Left renal cortex interstitium (tissue), 4 donors: Measurements from ENCODE around the gene CRIP3. TPM values are rescaled to one million over a fixed set of nuclear protein-coding genes. Genes with fewer than 3 reads are reported as not detected.

Experiments
- DNase-seq, 4 donors: peaks; one replicate each; pipeline ENCODE4 v3.0.0-alpha.2; 2013; ENCODE audit warnings: low read depth in 4 of 4, low spot score in 2 of 4, missing footprints in 1 of 4
- polyA plus RNA-seq, 4 donors: library from polyadenylated mRNA; unstranded; fragments of 120-200 nt; gene quantifications; one replicate each; pipeline ENCODE4 v1.2.1, GENCODE V29; 2013; ENCODE audit not compliant: insufficient read length in 4 of 4

The CRIP3 gene
- polyA plus RNA-seq, 4 donors, result 2.2 to 9.7 (median 6.0) TPM

DNA sequence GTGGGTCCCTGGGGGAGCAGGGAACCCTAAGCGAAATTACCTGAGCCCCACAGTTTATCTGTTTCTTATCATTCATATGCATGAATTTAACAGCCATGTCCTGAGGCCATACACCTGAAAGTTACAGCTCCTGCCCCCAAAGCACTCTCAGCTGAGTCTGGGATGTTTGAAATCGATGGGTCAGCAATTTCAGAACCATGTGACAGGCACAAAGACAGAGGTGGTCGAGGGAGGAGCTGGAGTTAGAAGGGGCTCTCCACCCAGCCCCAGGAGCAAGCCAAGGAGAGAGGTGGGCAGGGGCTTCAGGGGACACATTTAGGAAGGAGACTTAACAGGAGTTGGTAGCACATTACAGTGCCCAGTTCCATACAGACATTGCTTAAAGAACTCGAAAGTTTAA, 50.4 kb downstream of the CRIP3 start:
- DNase-seq, result no peak

DNA sequence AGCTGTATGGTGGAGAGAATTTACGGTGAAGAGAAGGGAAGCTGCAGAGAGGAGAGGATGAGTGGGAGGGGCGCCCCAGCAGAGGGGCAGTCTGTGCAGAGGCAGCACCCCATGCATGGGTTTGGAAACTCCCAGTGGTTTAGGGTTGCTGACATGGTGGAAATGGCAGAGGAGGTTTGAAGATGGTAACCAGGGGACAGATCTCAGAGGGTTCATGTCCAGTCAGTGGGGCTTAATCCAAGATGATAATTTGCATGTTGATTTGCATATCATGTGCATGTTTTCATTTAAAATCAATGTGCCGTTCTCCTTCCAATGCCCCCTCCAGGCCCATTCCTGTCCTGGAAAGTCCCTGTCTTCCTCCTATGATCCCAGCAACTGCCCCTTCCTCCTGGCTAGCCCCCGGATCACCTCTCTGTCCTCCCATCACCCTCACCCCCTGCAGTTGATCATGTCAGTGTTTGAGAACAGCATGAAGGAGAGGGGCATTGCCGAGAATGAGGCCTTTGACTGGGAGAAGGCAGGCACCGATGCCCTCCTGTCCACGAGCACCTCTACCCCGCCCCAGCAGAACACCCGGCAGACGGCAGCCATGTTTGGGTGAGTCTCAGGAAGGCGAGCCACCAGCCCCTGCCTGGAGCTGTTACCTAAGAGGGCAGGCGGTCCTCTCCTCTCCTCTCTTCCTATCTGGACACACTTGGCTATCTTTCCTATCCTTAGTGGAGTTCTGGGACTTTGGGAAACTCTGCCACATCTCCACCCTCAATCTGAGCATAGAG, 51.1 kb downstream of the CRIP3 start:
- no peak for DNase-seq

DNA sequence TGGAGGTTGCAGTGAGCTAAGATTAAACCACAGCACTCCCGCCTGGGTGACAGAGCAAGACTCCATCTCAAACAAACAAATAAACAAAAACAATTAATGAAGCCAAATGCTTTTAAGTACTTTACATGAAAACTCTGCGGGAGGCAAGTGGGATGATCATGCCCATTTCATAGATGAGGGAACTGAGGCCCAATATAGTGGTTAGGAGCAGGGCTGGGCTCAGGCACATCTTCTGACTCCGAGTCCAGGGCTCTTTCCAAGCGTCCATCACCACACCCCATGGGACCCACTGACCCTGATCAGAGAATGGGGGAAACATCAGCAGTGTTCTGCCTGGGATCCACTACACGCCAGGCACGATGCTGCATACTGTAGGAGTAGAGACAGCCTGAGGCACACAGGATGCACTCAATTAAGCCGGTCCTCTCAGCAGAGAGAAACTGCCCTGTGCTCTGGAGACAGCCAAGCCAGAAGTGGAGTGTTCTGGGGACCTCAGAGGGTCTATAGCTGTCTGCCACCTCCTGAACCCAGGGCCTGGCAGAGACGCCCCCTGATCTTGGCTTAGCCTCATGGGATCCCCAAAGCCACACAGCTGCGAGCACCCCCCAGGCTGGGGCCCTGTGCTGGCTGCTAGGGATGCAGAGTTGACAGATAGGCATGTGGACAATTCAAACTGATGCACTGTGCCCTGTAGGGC, 51.8 kb downstream of the CRIP3 start:
- DNase-seq, result no peak

Other genes starting within 250 kb of the CRIP3 start
- gene MRPL2, start 249.4 kb downstream of the CRIP3 start, polyA plus RNA-seq, result 10 to 100 TPM; 57.5 to 75.2 (median 67.6) TPM
- 10 to 100 TPM; 50.0 to 80.0 (median 65.7) TPM for gene KLC4, start 249.2 kb downstream of the CRIP3 start, polyA plus RNA-seq
- 100 to 1,000 TPM; 230 to 296 (median 261) TPM for gene PTK7, start 232.5 kb downstream of the CRIP3 start, polyA plus RNA-seq
- gene SRF, start 137.6 kb downstream of the CRIP3 start, polyA plus RNA-seq, result 10 to 100 TPM; 26.7 to 36.1 (median 32.1) TPM
- 10 to 100 TPM; 27.5 to 52.0 (median 39.8) TPM for gene CUL9, start 126.6 kb downstream of the CRIP3 start, polyA plus RNA-seq
- 100 to 1,000 TPM in 1 of 4 donors, 10 to 100 TPM in 3; 54.6 to 111 (median 81.2) TPM for gene DNPH1, start 79.3 kb downstream of the CRIP3 start, polyA plus RNA-seq
- under 1 TPM; 0.25 to 0.55 (median 0.40) TPM for gene TTBK1, start 65.3 kb downstream of the CRIP3 start, polyA plus RNA-seq
- gene SLC22A7, start 10.6 kb downstream of the CRIP3 start, polyA plus RNA-seq, result 1 to 10 TPM in 2 of 4 donors, under 1 TPM in 2; 0.30 to 2.0 (median 0.99) TPM
- 10 to 100 TPM; 22.1 to 33.9 (median 28.9) TPM for gene ZNF318, start 60.8 kb upstream of the CRIP3 start, polyA plus RNA-seq
- gene ABCC10, start 118.7 kb upstream of the CRIP3 start, polyA plus RNA-seq, result 10 to 100 TPM; 17.4 to 34.1 (median 23.8) TPM
- 1 to 10 TPM in 3 of 4 donors, under 1 TPM in 1; 0.93 to 1.9 (median 1.3) TPM for gene DLK2, start 146.7 kb upstream of the CRIP3 start, polyA plus RNA-seq
- gene TJAP1, start 168.7 kb upstream of the CRIP3 start, polyA plus RNA-seq, result 10 to 100 TPM; 24.6 to 50.2 (median 36.8) TPM
- 1 to 10 TPM in 3 of 4 donors, under 1 TPM in 1; 0.95 to 1.8 (median 1.4) TPM for gene LRRC73, start 201.5 kb upstream of the CRIP3 start, polyA plus RNA-seq
- gene YIPF3, start 208.1 kb upstream of the CRIP3 start, polyA plus RNA-seq, result 100 to 1,000 TPM; 136 to 156 (median 146) TPM
- gene POLR1C, start 208.3 kb upstream of the CRIP3 start, polyA plus RNA-seq, result 10 to 100 TPM; 33.9 to 43.6 (median 39.4) TPM